Measurements from ENCODE around the gene SIL1.

The SIL1 gene

DNA sequence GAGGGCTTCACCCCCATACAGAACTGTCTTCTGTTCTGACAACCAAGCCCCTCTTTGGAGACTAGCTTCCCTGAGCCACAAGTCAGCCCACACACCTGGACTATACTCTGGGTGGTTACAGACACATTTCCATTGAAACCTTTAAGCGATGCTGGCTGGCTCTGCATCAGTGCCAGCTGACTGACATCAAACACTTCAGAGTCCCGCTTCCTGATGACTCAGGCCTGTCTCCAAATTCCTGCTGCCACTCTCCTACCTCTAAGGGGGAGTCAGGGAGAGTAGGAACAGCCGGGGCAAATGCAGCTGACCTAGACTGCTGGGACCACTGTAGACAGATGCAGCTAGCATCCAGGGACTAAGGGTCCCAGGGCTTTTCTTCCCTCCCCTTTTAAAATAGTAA is 59.4 kb downstream of the SIL1 start:
- Histone ChIP-seq H3K9me3 (ENCODE audit: insufficient read depth, low read depth, low read length) (no peaks in the 10 kb centered on the region), H3K36me3 (ENCODE audit: insufficient read depth, low read length) (no peaks in the 10 kb centered on the region), H3K27ac (ENCODE audit: low read depth, low read length) (no peak overlapping the region), H3K4me3 (ENCODE audit: low read length) (no peak overlapping the region), H3K4me1 (ENCODE audit: insufficient read depth, low read length) (no peaks in the 10 kb centered on the region; the same call in 1 of the 2 replicates), H3K9ac (ENCODE audit: low read depth, low read length) (no peak overlapping the region), H3K27me3 (ENCODE audit: insufficient read depth, low read length) (no peaks in the 10 kb centered on the region)
- 51% methylated on average over 3 of the region's 3 CpGs for WGBS

DNA sequence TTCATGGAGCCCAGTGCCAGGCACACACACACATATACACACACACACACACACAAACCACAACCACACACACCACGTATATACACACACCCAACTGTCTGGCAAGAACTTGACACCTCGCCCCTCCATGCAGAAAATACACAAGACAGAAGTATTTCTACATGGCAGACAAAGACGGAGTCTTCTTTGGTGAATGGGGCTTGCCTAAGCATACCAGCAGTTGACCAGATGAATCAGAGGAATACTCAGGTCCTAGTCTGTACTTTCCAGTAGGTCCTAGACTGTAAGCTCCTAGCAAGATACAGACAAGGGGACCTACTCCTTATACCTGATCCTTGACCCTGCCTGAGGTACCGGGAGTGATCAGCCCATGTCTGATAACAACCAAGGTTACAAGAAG is 60.1 kb downstream of the SIL1 start:
- Histone ChIP-seq H3K27ac (ENCODE audit: low read depth, low read length) (no peak overlapping the region), H3K4me3 (ENCODE audit: low read length) (no peak overlapping the region), H3K36me3 (ENCODE audit: insufficient read depth, low read length) (no peaks in the 10 kb centered on the region), H3K4me1 (ENCODE audit: insufficient read depth, low read length) (peaks cover 4% of the 10 kb centered on the region; the same call in 1 of the 2 replicates), H3K9ac (ENCODE audit: low read depth, low read length) (no peak overlapping the region), H3K9me3 (ENCODE audit: insufficient read depth, low read depth, low read length) (no peaks in the 10 kb centered on the region), H3K27me3 (ENCODE audit: insufficient read depth, low read length) (no peaks in the 10 kb centered on the region)
- WGBS, result 91% methylated on average over 4 of the region's 4 CpGs

DNA sequence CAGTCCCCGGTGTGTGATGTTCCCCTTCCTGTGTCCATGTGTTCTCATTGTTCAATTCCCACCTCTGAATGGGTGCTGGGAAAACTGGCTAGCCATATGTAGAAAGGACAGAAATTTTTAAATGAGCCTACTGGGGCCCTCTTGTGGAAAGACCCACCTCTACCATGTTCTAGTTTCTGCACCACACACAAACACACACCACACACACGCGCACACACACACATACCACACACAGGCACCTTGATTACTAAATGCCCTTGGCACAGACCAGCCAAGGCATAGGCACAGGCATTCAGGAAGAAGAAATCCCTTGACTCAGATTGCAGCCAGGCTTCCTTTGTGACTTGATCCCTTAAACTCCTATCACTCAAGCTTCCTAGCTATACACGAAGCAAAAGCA is 60.5 kb downstream of the SIL1 start:
- Histone ChIP-seq H3K9me3 (ENCODE audit: insufficient read depth, low read depth, low read length) (no peaks in the 10 kb centered on the region), H3K4me1 (ENCODE audit: insufficient read depth, low read length) (peaks cover 4% of the 10 kb centered on the region; the same call in 1 of the 2 replicates), H3K4me3 (ENCODE audit: low read length) (no peak overlapping the region), H3K27me3 (ENCODE audit: insufficient read depth, low read length) (no peaks in the 10 kb centered on the region), H3K36me3 (ENCODE audit: insufficient read depth, low read length) (no peaks in the 10 kb centered on the region), H3K9ac (ENCODE audit: low read depth, low read length) (no peak overlapping the region), H3K27ac (ENCODE audit: low read depth, low read length) (no peak overlapping the region)
- WGBS, result 78% methylated on average over 3 of the region's 4 CpGs

DNA sequence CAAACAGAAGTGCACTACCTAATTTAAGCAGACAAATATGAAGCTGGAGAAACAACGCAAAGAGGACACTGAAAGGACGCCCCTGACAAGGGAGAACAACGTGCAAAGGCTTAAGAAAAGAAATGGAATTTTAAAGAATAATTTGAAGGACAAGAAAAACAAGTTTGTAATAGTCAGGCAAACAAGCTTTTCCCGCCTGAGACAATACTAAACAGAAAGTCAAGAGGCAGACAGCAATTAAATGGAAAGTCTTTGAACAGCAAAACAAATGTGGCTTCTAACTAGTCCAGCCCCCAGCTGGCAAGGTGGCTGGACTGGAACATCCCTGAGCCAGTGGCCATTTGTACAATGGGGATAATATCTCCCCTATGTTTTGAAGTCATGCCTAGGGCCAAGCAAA is 63.3 kb downstream of the SIL1 start:
- H3K27me3 ChIP-seq (ENCODE audit: insufficient read depth, low read length), result no peaks in the 10 kb centered on the region
- H3K9ac ChIP-seq (ENCODE audit: low read depth, low read length), result no peak overlapping the region
- H3K4me3 ChIP-seq (ENCODE audit: low read length), result no peak overlapping the region
- H3K9me3 ChIP-seq (ENCODE audit: insufficient read depth, low read depth, low read length), result no peaks in the 10 kb centered on the region
- 64% methylated on average over 4 of the region's 4 CpGs for WGBS
- H3K27ac ChIP-seq (ENCODE audit: low read depth, low read length), result no peak overlapping the region
- peaks cover 17% of the 10 kb centered on the region; the same call in 1 of the 2 replicates for H3K4me1 ChIP-seq (ENCODE audit: insufficient read depth, low read length)
- H3K36me3 ChIP-seq (ENCODE audit: insufficient read depth, low read length), result no peaks in the 10 kb centered on the region

DNA sequence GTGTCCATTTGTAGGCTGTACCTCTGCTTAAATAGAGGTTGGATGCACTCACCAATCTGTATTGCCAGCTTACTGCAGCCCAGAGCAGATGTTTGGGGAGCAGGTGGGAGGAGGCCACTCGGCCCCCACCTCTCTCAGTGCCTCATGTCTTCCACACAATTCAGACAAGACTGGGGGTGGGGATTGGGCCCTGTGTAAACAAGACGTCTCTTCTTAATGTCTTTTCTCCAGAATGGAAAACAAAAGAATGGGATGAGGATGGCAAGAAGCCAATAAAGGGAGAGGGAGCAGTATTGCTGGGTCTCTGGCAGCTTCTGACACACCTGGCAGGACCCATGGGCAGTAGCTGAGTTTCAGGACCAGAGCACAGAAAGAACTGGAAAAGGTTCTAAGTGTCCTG is 64.9 kb downstream of the SIL1 start:
- Histone ChIP-seq H3K9me3 (ENCODE audit: insufficient read depth, low read depth, low read length) (no peaks in the 10 kb centered on the region), H3K27me3 (ENCODE audit: insufficient read depth, low read length) (no peaks in the 10 kb centered on the region)

DNA sequence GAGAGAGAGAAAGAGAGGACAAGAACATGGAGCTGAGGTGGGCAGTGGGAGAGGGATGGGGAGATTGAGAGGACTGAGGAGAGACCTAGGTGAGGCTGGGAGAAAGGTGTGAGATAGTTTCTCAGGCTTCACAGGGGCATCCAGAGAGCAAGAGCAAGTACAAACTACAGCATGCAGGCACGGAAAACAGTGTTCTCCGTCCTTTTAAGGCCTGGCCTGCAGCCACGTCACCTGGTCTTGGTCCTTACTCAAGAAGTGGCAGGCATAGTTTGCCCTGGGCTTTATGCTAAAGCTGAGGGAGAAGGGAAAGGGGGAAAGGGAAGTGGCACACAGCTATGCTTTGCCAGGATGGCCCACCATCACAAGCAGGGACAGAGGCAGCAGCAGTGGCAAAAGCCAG is 65.7 kb downstream of the SIL1 start:
- Histone ChIP-seq H3K9ac (ENCODE audit: low read depth, low read length) (no peak overlapping the region), H3K27ac (ENCODE audit: low read depth, low read length) (no peak overlapping the region), H3K9me3 (ENCODE audit: insufficient read depth, low read depth, low read length) (no peaks in the 10 kb centered on the region), H3K36me3 (ENCODE audit: insufficient read depth, low read length) (no peaks in the 10 kb centered on the region), H3K4me1 (ENCODE audit: insufficient read depth, low read length) (peaks cover 17% of the 10 kb centered on the region; the same call in 1 of the 2 replicates), H3K4me3 (ENCODE audit: low read length) (no peak overlapping the region), H3K27me3 (ENCODE audit: insufficient read depth, low read length) (no peaks in the 10 kb centered on the region)
- 91% methylated on average over 3 of the region's 3 CpGs for WGBS

More for the DNA sequence above, 64.9 kb downstream of the SIL1 start:
- Histone ChIP-seq H3K4me1 (ENCODE audit: insufficient read depth, low read length) (peaks cover 17% of the 10 kb centered on the region; the same call in 1 of the 2 replicates), H3K4me3 (ENCODE audit: low read length) (no peak overlapping the region), H3K9ac (ENCODE audit: low read depth, low read length) (no peak overlapping the region), H3K36me3 (ENCODE audit: insufficient read depth, low read length) (no peaks in the 10 kb centered on the region), H3K27ac (ENCODE audit: low read depth, low read length) (no peak overlapping the region)
- WGBS, result 78% methylated on average over 1 of the region's 2 CpGs

DNA sequence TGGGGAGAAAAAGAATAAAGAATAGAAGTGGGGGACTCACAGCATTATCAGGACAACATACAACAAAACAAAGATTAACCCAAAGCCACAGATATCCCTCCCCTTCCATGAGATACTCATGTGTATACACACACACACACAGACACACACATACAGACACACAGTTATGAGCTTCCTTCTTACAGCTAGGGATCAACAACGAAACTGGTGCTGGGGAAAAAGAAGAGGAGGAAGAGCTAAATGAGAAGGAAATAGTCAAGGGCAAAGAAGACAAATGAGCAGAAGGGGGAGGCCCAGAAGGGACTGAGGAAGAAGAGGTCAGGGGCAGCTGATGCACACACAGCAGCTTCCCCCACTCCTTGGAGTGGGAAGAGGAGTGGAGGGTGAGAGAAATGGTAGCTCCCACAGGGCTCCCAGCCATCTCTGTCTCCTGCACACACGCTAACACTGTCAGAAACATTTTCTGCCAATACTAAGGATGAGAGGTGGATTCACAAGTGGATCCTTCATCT is 66.2 kb downstream of the SIL1 start:
- Histone ChIP-seq H3K36me3 (ENCODE audit: insufficient read depth, low read length) (no peaks in the 10 kb centered on the region), H3K27ac (ENCODE audit: low read depth, low read length) (no peak overlapping the region), H3K9me3 (ENCODE audit: insufficient read depth, low read depth, low read length) (no peaks in the 10 kb centered on the region), H3K4me3 (ENCODE audit: low read length) (no peak overlapping the region), H3K27me3 (ENCODE audit: insufficient read depth, low read length) (no peaks in the 10 kb centered on the region), H3K9ac (ENCODE audit: low read depth, low read length) (no peak overlapping the region), H3K4me1 (ENCODE audit: insufficient read depth, low read length) (peaks cover 17% of the 10 kb centered on the region; the same call in 1 of the 2 replicates)
- WGBS, result 94% methylated on average over 2 of the region's 2 CpGs

DNA sequence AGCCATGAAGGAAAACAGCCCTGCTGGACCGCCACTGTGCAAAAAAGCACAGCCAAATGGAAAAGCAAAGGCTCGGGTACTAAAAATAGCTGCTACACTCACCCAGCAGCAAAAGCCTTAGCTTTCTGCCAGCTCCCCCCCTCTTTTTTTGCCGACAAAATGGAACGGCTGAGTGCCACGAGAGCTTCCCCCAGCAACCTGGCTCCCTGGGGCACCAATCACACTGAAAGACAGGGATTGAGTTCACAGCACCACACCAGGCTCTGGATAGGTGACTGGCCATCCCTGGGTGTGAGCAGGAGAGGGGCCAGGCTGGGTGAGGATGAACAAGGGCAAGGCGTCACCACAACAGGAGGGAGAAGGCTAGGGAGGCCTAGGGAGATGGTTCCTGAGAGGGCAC is 66.7 kb downstream of the SIL1 start:
- no peak overlapping the region for H3K4me3 ChIP-seq (ENCODE audit: low read length)
- no peaks in the 10 kb centered on the region for H3K27me3 ChIP-seq (ENCODE audit: insufficient read depth, low read length)
- no peak overlapping the region for H3K27ac ChIP-seq (ENCODE audit: low read depth, low read length)
- H3K9me3 ChIP-seq (ENCODE audit: insufficient read depth, low read depth, low read length), result no peaks in the 10 kb centered on the region
- H3K36me3 ChIP-seq (ENCODE audit: insufficient read depth, low read length), result no peaks in the 10 kb centered on the region
- H3K4me1 ChIP-seq (ENCODE audit: insufficient read depth, low read length), result peaks cover 22% of the 10 kb centered on the region
- H3K9ac ChIP-seq (ENCODE audit: low read depth, low read length), result no peak overlapping the region
- 68% methylated on average over 6 of the region's 6 CpGs for WGBS

DNA sequence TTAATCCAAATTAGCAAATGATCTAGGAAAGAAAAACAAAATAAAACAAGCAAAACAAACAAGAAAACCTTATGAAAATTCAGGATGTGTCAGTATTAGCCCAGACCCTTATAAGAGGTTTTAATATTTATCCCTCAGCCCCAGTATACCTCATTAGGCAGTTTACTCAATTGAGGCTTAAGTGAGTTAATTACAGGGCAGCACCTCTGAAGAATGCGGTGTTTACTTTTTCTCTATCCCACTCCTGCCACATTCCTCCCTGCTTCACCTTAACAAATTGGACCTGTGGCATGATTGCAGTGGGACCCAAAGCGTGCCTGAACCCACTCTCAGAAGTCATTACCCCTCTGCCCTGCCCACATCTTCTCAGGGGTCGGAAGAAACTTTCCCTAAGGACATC is 67.1 kb downstream of the SIL1 start:
- WGBS, result 83% methylated on average over 3 of the region's 3 CpGs
- no peak overlapping the region for H3K27ac ChIP-seq (ENCODE audit: low read depth, low read length)
- no peaks in the 10 kb centered on the region for H3K36me3 ChIP-seq (ENCODE audit: insufficient read depth, low read length)
- H3K4me1 ChIP-seq (ENCODE audit: insufficient read depth, low read length), result peaks cover 26% of the 10 kb centered on the region
- no peaks in the 10 kb centered on the region for H3K9me3 ChIP-seq (ENCODE audit: insufficient read depth, low read depth, low read length)
- no peak overlapping the region for H3K4me3 ChIP-seq (ENCODE audit: low read length)
- H3K9ac ChIP-seq (ENCODE audit: low read depth, low read length), result no peak overlapping the region
- H3K27me3 ChIP-seq (ENCODE audit: insufficient read depth, low read length), result no peaks in the 10 kb centered on the region

DNA sequence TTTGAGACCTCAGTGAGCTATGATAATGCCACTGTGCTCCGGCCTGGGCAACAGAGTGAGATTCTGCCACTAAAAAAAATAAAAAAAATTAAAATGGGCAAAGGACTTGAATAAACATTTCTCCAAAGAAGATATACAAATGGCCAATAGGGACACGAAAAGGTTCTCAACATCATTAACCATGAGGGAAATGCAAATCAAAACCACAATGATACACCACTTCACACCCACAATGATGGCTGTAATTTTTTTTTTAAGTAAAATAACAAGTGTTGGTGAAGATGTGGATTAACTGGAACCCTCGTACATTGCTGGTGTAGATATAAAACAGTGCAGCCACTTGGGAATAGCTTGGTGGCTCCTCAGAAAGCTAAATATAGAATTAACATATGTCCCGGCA is 68.0 kb downstream of the SIL1 start:
- H3K9me3 ChIP-seq (ENCODE audit: insufficient read depth, low read depth, low read length), result no peaks in the 10 kb centered on the region
- H3K36me3 ChIP-seq (ENCODE audit: insufficient read depth, low read length), result no peaks in the 10 kb centered on the region
- 96% methylated on average over 4 of the region's 4 CpGs for WGBS
- no peak overlapping the region for H3K9ac ChIP-seq (ENCODE audit: low read depth, low read length)
- no peaks in the 10 kb centered on the region for H3K27me3 ChIP-seq (ENCODE audit: insufficient read depth, low read length)
- H3K4me1 ChIP-seq (ENCODE audit: insufficient read depth, low read length), result peaks cover 27% of the 10 kb centered on the region
- no peak overlapping the region for H3K27ac ChIP-seq (ENCODE audit: low read depth, low read length)
- H3K4me3 ChIP-seq (ENCODE audit: low read length), result no peak overlapping the region

DNA sequence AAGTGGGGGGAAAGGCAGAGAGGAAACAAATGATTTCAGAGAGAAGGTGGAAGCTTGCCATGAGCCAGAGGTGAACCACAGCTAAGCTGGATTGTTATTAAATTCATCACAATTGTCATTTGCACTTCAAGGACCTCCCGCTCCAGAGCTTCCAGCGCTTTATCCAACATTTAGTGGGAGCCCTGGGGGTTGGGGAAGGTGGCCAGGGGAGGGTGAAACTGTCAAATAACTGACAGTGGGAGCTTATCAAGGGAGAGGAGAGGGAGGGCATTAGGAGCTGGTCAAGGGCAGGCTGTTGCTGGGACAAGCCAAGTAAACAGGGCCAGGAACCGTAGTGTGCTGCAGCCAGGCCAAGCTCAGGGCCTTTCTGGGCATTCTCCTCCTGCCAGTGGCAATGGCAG is 71.5 kb downstream of the SIL1 start:
- no peaks in the 10 kb centered on the region for H3K9me3 ChIP-seq (ENCODE audit: insufficient read depth, low read depth, low read length)
- H3K4me1 ChIP-seq (ENCODE audit: insufficient read depth, low read length), result peaks cover 19% of the 10 kb centered on the region
- 50% methylated on average over 3 of the region's 3 CpGs for WGBS
- no peaks in the 10 kb centered on the region for H3K27me3 ChIP-seq (ENCODE audit: insufficient read depth, low read length)
- no peak overlapping the region for H3K4me3 ChIP-seq (ENCODE audit: low read length)
- H3K36me3 ChIP-seq (ENCODE audit: insufficient read depth, low read length), result no peaks in the 10 kb centered on the region
- no peak overlapping the region for H3K9ac ChIP-seq (ENCODE audit: low read depth, low read length)
- H3K27ac ChIP-seq (ENCODE audit: low read depth, low read length), result no peak overlapping the region

DNA sequence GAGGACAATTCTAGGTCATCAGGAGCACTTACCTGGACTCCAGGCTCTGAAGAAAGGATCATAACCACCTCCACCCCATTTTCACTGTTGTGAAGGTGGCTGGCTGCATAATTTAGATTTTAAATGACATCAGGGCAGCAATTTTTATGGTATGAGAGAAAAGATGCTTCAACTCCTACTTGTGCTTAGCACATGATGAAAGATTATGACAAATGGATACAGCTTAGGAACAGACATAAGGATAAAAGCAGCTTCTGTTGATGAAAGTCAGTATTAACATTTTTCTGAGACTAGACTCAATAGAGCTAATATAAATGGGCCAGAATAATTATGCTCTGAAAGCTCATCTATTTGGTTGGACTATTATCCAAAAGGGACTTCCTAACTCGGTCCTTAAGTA is 72.2 kb downstream of the SIL1 start:
- Histone ChIP-seq H3K4me3 (ENCODE audit: low read length) (no peak overlapping the region), H3K9me3 (ENCODE audit: insufficient read depth, low read depth, low read length) (no peaks in the 10 kb centered on the region), H3K36me3 (ENCODE audit: insufficient read depth, low read length) (no peaks in the 10 kb centered on the region), H3K9ac (ENCODE audit: low read depth, low read length) (no peak overlapping the region), H3K27ac (ENCODE audit: low read depth, low read length) (no peak overlapping the region), H3K4me1 (ENCODE audit: insufficient read depth, low read length) (peaks cover 11% of the 10 kb centered on the region), H3K27me3 (ENCODE audit: insufficient read depth, low read length) (no peaks in the 10 kb centered on the region)
- WGBS, result 63% methylated on average over 1 of the region's 1 CpG
